ENCODE results near the gene CANX. TPM values are rescaled to one million over a fixed set of nuclear protein-coding genes. Genes with fewer than 3 reads are reported as not detected.

Gene CANX
- total RNA-seq, 1 donor from 2014 or later = 574 TPM

- H3K4me1 Mint-ChIP-seq (ENCODE audit: low read depth) = peaks cover 35% of the 10 kb centered on the region
These were observed 56.3 kb downstream of the CANX start for GRCh38 chr5:179755022-179755421.

GRCh38 chr5:179758955-179759354, 60.2 kb downstream of the CANX start:
- no peak for TF ChIP-seq CTCF (IDR thresholded peaks at IDR 0.05; ENCODE audit: unreplicated experiment)
- peaks cover 58% of the 10 kb centered on the region for H3K4me1 Mint-ChIP-seq (ENCODE audit: low read depth)
- H3K27me3 Mint-ChIP-seq = no peaks in the 10 kb centered on the region
- no peaks in the 10 kb centered on the region for H3K9me3 Mint-ChIP-seq (ENCODE audit: low read depth)
- peak overlapping the region; percentile 67 for H3K27ac Mint-ChIP-seq
- peaks cover 4% of the 10 kb centered on the region for H3K36me3 Mint-ChIP-seq (ENCODE audit: insufficient read depth)
- no peak for DNase-seq (ENCODE audit: low spot score, unreplicated experiment)
- no peak overlapping the region for H3K4me3 Mint-ChIP-seq (ENCODE audit: low read depth)

More at GRCh38 chr5:179755022-179755421, 56.3 kb downstream of the CANX start:
- H3K27ac Mint-ChIP-seq = peak overlapping the region; percentile 88
- H3K27me3 Mint-ChIP-seq = no peaks in the 10 kb centered on the region
- H3K4me3 Mint-ChIP-seq (ENCODE audit: low read depth) = peak overlapping the region; percentile 35
- H3K36me3 Mint-ChIP-seq (ENCODE audit: insufficient read depth) = peaks cover 6% of the 10 kb centered on the region
- no peaks in the 10 kb centered on the region for H3K9me3 Mint-ChIP-seq (ENCODE audit: low read depth)
- no peak for DNase-seq (ENCODE audit: low spot score, unreplicated experiment)
- TF ChIP-seq CTCF (IDR thresholded peaks at IDR 0.05; ENCODE audit: unreplicated experiment) = no peak

GRCh38 chr5:179759581-179760551, 61.1 kb downstream of the CANX start:
- TF ChIP-seq CTCF (IDR thresholded peaks at IDR 0.05; ENCODE audit: unreplicated experiment) = no peak
- Mint-ChIP-seq H3K36me3 (ENCODE audit: insufficient read depth) (peaks cover 4% of the 10 kb centered on the region), H3K27ac (peak overlapping the region; percentile 89), H3K4me3 (ENCODE audit: low read depth) (no peak overlapping the region), H3K4me1 (ENCODE audit: low read depth) (peaks cover 52% of the 10 kb centered on the region), H3K9me3 (ENCODE audit: low read depth) (no peaks in the 10 kb centered on the region), H3K27me3 (no peaks in the 10 kb centered on the region)
- no peak for DNase-seq (ENCODE audit: low spot score, unreplicated experiment)

GRCh38 chr5:179762079-179762780, 63.5 kb downstream of the CANX start:
- TF ChIP-seq CTCF (IDR thresholded peaks at IDR 0.05; ENCODE audit: unreplicated experiment) = no peak
- Mint-ChIP-seq H3K27ac (peak overlapping the region; percentile 83), H3K27me3 (no peaks in the 10 kb centered on the region), H3K9me3 (ENCODE audit: low read depth) (no peaks in the 10 kb centered on the region), H3K4me1 (ENCODE audit: low read depth) (peaks cover 41% of the 10 kb centered on the region), H3K36me3 (ENCODE audit: insufficient read depth) (peaks cover 5% of the 10 kb centered on the region), H3K4me3 (ENCODE audit: low read depth) (no peak overlapping the region)
- no peak for DNase-seq (ENCODE audit: low spot score, unreplicated experiment)

- H3K27me3 Mint-ChIP-seq = no peaks in the 10 kb centered on the region
- TF ChIP-seq CTCF (IDR thresholded peaks at IDR 0.05; ENCODE audit: unreplicated experiment) = no peak
- H3K27ac Mint-ChIP-seq = peak overlapping the region; percentile 66
- DNase-seq (ENCODE audit: low spot score, unreplicated experiment) = no peak
- H3K36me3 Mint-ChIP-seq (ENCODE audit: insufficient read depth) = peaks cover 8% of the 10 kb centered on the region
- no peak overlapping the region for H3K4me3 Mint-ChIP-seq (ENCODE audit: low read depth)
- H3K4me1 Mint-ChIP-seq (ENCODE audit: low read depth) = peaks cover 41% of the 10 kb centered on the region
- no peaks in the 10 kb centered on the region for H3K9me3 Mint-ChIP-seq (ENCODE audit: low read depth)
These were observed 64.0 kb downstream of the CANX start for GRCh38 chr5:179762781-179763176.

All from progenitor cell of endocrine pancreas (in vitro differentiated cells).